Astrocyte (in vitro differentiated cells and primary cell): ENCODE measurements around the gene ZDHHC1.
"Not testable (repeated sequence)": the region's sequence is repeated elsewhere in the genome, so short reads cannot be mapped to it uniquely, and the experiment has no call there.

ENCODE experiments used
- CTCF ChIP-seq: IDR thresholded peaks from 2 replicates; pipeline ENCODE4 v1.5.1; 2011; ENCODE audit warnings: low read depth, mild to moderate bottlenecking, inconsistent platforms, low read length, moderate library complexity; ENCODE audit not compliant: insufficient read depth
- EZH2 ChIP-seq: IDR thresholded peaks from 2 replicates; pipeline ENCODE4 v1.6.1; 2012; ENCODE audit warnings: mild to moderate bottlenecking, low read length, inconsistent platforms; ENCODE audit not compliant: insufficient read depth

- TF ChIP-seq CTCF, EZH2: not testable (repeated sequence)
These were observed 856 bp downstream of the ZDHHC1 start for GRCh38 chr16:67415421-67415820.
